ENCODE results near the gene UBE2R2.
A peak's percentile ranks its signal among the peaks of the same experiment; 100 is the strongest.
"Not testable (repeated sequence)": the region's sequence is repeated elsewhere in the genome, so short reads cannot be mapped to it uniquely, and the experiment has no call there.

UBE2R2 gene

GRCh38 chr9:33829641-33830230, 12.8 kb downstream of the UBE2R2 start:
- not testable (repeated sequence) for H3K36me3 ChIP-seq (ENCODE audit: control insufficient read depth in 1 of 2, insufficient read depth in 2 of 2, low read length in 2 of 2); H3K4me3 ChIP-seq (ENCODE audit: low read depth, low read length); H3K4me2 ChIP-seq (ENCODE audit: low read length); H2BK5ac ChIP-seq (ENCODE audit: low read depth, low read length, poor library complexity); DNase-seq; H3K18ac ChIP-seq (ENCODE audit: low read length); H2AFZ ChIP-seq (ENCODE audit: insufficient read depth, low read length, poor library complexity); H3K23ac ChIP-seq (ENCODE audit: low read length); H3K4me1 ChIP-seq (ENCODE audit: control insufficient read depth in 1 of 2, insufficient read depth in 2 of 2, low read length in 2 of 2); H2BK12ac ChIP-seq (ENCODE audit: low read length); H3K14ac ChIP-seq (ENCODE audit: low read length); H4K12ac ChIP-seq (ENCODE audit: low read depth, low read length); H3K79me2 ChIP-seq (ENCODE audit: control insufficient read depth, insufficient read depth, low read length, poor library complexity); H3K9ac ChIP-seq (ENCODE audit: low read length); H3K27ac ChIP-seq (ENCODE audit: low read depth, low read length); H3K9me3 ChIP-seq (ENCODE audit: insufficient read depth, low read depth, low read length); H4K8ac ChIP-seq (ENCODE audit: low read depth, low read length); H3K27me3 ChIP-seq (ENCODE audit: insufficient read depth, low read length); H2AK5ac ChIP-seq (ENCODE audit: low read length); H3K79me1 ChIP-seq (ENCODE audit: low read length); H4K91ac ChIP-seq (ENCODE audit: low read depth, low read length); H2BK120ac ChIP-seq (ENCODE audit: insufficient read depth, low read length, poor library complexity)
- no CpG with 5 or more reads among the region's 17 CpGs for WGBS (ENCODE audit: extremely low coverage, insufficient coverage, insufficient read length)
- H3K4ac ChIP-seq (ENCODE audit: low read depth, low read length) = peak overlapping the region; percentile 79

- Histone ChIP-seq H3K36me3 (ENCODE audit: control insufficient read depth in 1 of 2, insufficient read depth in 2 of 2, low read length in 2 of 2) (no peaks in the 10 kb centered on the region), H2AFZ (ENCODE audit: insufficient read depth, low read length, poor library complexity) (no peak overlapping the region), H4K91ac (ENCODE audit: low read depth, low read length) (no peak overlapping the region), H3K18ac (ENCODE audit: low read length) (no peak overlapping the region), H3K14ac (ENCODE audit: low read length) (no peak overlapping the region), H4K8ac (ENCODE audit: low read depth, low read length) (no peak overlapping the region), H2BK5ac (ENCODE audit: low read depth, low read length, poor library complexity) (no peak overlapping the region), H3K79me1 (ENCODE audit: low read length) (no peaks in the 10 kb centered on the region), H3K27ac (ENCODE audit: low read depth, low read length) (no peak overlapping the region), H3K9ac (ENCODE audit: low read length) (no peak overlapping the region), H3K79me2 (ENCODE audit: control insufficient read depth, insufficient read depth, low read length, poor library complexity) (peaks cover 8% of the 10 kb centered on the region), H3K4me3 (ENCODE audit: low read depth, low read length) (no peak overlapping the region), H2BK120ac (ENCODE audit: insufficient read depth, low read length, poor library complexity) (no peak overlapping the region), H3K4me1 (ENCODE audit: control insufficient read depth in 1 of 2, insufficient read depth in 2 of 2, low read length in 2 of 2) (no peaks in the 10 kb centered on the region), H3K9me3 (ENCODE audit: insufficient read depth, low read depth, low read length) (no peaks in the 10 kb centered on the region), H2BK12ac (ENCODE audit: low read length) (no peak overlapping the region), H3K4ac (ENCODE audit: low read depth, low read length) (peak overlapping the region; percentile 69), H4K12ac (ENCODE audit: low read depth, low read length) (no peak overlapping the region), H3K27me3 (ENCODE audit: insufficient read depth, low read length) (no peaks in the 10 kb centered on the region), H2AK5ac (ENCODE audit: low read length) (no peak overlapping the region), H3K4me2 (ENCODE audit: low read length) (no peak overlapping the region), H3K23ac (ENCODE audit: low read length) (no peak overlapping the region)
- DNase-seq = no peak
- 100% methylated on average over 1 of the region's 11 CpGs for WGBS (ENCODE audit: extremely low coverage, insufficient coverage, insufficient read length)
Observed at GRCh38 chr9:33835625-33836260, 18.8 kb downstream of the UBE2R2 start.

GRCh38 chr9:33836261-33836660, 19.3 kb downstream of the UBE2R2 start:
- not testable (repeated sequence) for H3K9me3 ChIP-seq (ENCODE audit: insufficient read depth, low read depth, low read length); H3K18ac ChIP-seq (ENCODE audit: low read length); H3K4me1 ChIP-seq (ENCODE audit: control insufficient read depth in 1 of 2, insufficient read depth in 2 of 2, low read length in 2 of 2); H3K27me3 ChIP-seq (ENCODE audit: insufficient read depth, low read length); H2BK5ac ChIP-seq (ENCODE audit: low read depth, low read length, poor library complexity); H4K8ac ChIP-seq (ENCODE audit: low read depth, low read length); H2AFZ ChIP-seq (ENCODE audit: insufficient read depth, low read length, poor library complexity); H3K4me3 ChIP-seq (ENCODE audit: low read depth, low read length); H3K27ac ChIP-seq (ENCODE audit: low read depth, low read length); H3K79me1 ChIP-seq (ENCODE audit: low read length); H3K79me2 ChIP-seq (ENCODE audit: control insufficient read depth, insufficient read depth, low read length, poor library complexity); H3K23ac ChIP-seq (ENCODE audit: low read length); H3K36me3 ChIP-seq (ENCODE audit: control insufficient read depth in 1 of 2, insufficient read depth in 2 of 2, low read length in 2 of 2); H4K91ac ChIP-seq (ENCODE audit: low read depth, low read length); H2BK120ac ChIP-seq (ENCODE audit: insufficient read depth, low read length, poor library complexity); H2BK12ac ChIP-seq (ENCODE audit: low read length); H3K4me2 ChIP-seq (ENCODE audit: low read length); H2AK5ac ChIP-seq (ENCODE audit: low read length); H3K9ac ChIP-seq (ENCODE audit: low read length); H4K12ac ChIP-seq (ENCODE audit: low read depth, low read length); H3K14ac ChIP-seq (ENCODE audit: low read length)
- peak overlapping the region; percentile 69 for H3K4ac ChIP-seq (ENCODE audit: low read depth, low read length)
- DNase-seq = peak; percentile 41 to 94
- no CpG with 5 or more reads among the region's 2 CpGs for WGBS (ENCODE audit: extremely low coverage, insufficient coverage, insufficient read length)

GRCh38 chr9:33837138-33837537, 20.2 kb downstream of the UBE2R2 start:
- Histone ChIP-seq H4K8ac (ENCODE audit: low read depth, low read length) (no peak overlapping the region), H3K79me2 (ENCODE audit: control insufficient read depth, insufficient read depth, low read length, poor library complexity) (peaks cover 8% of the 10 kb centered on the region), H2AK5ac (ENCODE audit: low read length) (no peak overlapping the region), H3K27ac (ENCODE audit: low read depth, low read length) (no peak overlapping the region), H3K27me3 (ENCODE audit: insufficient read depth, low read length) (no peaks in the 10 kb centered on the region), H3K18ac (ENCODE audit: low read length) (no peak overlapping the region), H3K14ac (ENCODE audit: low read length) (no peak overlapping the region), H3K4me3 (ENCODE audit: low read depth, low read length) (no peak overlapping the region), H4K91ac (ENCODE audit: low read depth, low read length) (no peak overlapping the region), H3K9me3 (ENCODE audit: insufficient read depth, low read depth, low read length) (no peaks in the 10 kb centered on the region), H2BK120ac (ENCODE audit: insufficient read depth, low read length, poor library complexity) (no peak overlapping the region), H3K36me3 (ENCODE audit: control insufficient read depth in 1 of 2, insufficient read depth in 2 of 2, low read length in 2 of 2) (no peaks in the 10 kb centered on the region), H2AFZ (ENCODE audit: insufficient read depth, low read length, poor library complexity) (no peak overlapping the region), H4K12ac (ENCODE audit: low read depth, low read length) (no peak overlapping the region), H3K9ac (ENCODE audit: low read length) (no peak overlapping the region), H2BK5ac (ENCODE audit: low read depth, low read length, poor library complexity) (no peak overlapping the region), H3K4ac (ENCODE audit: low read depth, low read length) (peak overlapping the region; percentile 90), H3K4me1 (ENCODE audit: control insufficient read depth in 1 of 2, insufficient read depth in 2 of 2, low read length in 2 of 2) (no peaks in the 10 kb centered on the region), H3K79me1 (ENCODE audit: low read length) (no peaks in the 10 kb centered on the region), H2BK12ac (ENCODE audit: low read length) (no peak overlapping the region), H3K4me2 (ENCODE audit: low read length) (no peak overlapping the region), H3K23ac (ENCODE audit: low read length) (no peak overlapping the region)
- WGBS (ENCODE audit: extremely low coverage, insufficient coverage, insufficient read length) = no CpG with 5 or more reads among the region's 4 CpGs
- DNase-seq = no peak
